ENCODE measurements around the gene LSAMP.

GRCh38 chr3:116263842-116264545, 181.3 kb downstream of the LSAMP start:
- no peak for TF ChIP-seq CTCF (conservative IDR thresholded peaks at IDR 0.05; ENCODE audit: low read depth, low read length)
- TF ChIP-seq EZH2phosphoT487 (IDR thresholded peaks at IDR 0.05; ENCODE audit: borderline replicate concordance, low read length) = no peak

Measured in PC-3 (cell line).